ENCODE data around the gene EIF4G3. TPM values are rescaled to one million over a fixed set of nuclear protein-coding genes. Genes with fewer than 3 reads are reported as not detected.
"Not testable (repeated sequence)": the region's sequence is repeated elsewhere in the genome, so short reads cannot be mapped to it uniquely, and the experiment has no call there.

EIF4G3 gene
- total RNA-seq, 1 experiment from 2014 or later, result 22.6 TPM

- no peak for DNase-seq (ENCODE audit: low spot score)
These were observed 297.9 kb downstream of the EIF4G3 start for GRCh38 chr1:20878799-20879198.

- DNase-seq (ENCODE audit: low spot score), result no peak
These were observed 301.3 kb downstream of the EIF4G3 start for GRCh38 chr1:20875198-20875973.

GRCh38 chr1:20873311-20873710 is 303.4 kb downstream of the EIF4G3 start:
- DNase-seq (ENCODE audit: low spot score), result no peak

- DNase-seq (ENCODE audit: low spot score), result peak; percentile 15
These were observed 305.3 kb downstream of the EIF4G3 start for GRCh38 chr1:20871419-20871818.

- DNase-seq (ENCODE audit: low spot score), result no peak
These were observed 306.0 kb downstream of the EIF4G3 start for GRCh38 chr1:20870718-20871117.

- no peak for DNase-seq (ENCODE audit: low spot score)
These were observed 308.4 kb downstream of the EIF4G3 start for GRCh38 chr1:20868263-20868662.

- no peak for DNase-seq (ENCODE audit: low spot score)
These were observed 308.9 kb downstream of the EIF4G3 start for GRCh38 chr1:20867847-20868246.

- peak; percentile 30 for DNase-seq (ENCODE audit: low spot score)
These were observed 309.6 kb downstream of the EIF4G3 start for GRCh38 chr1:20867062-20867461.

GRCh38 chr1:20865001-20865400 is 311.7 kb downstream of the EIF4G3 start:
- no peak for DNase-seq (ENCODE audit: low spot score)

- DNase-seq (ENCODE audit: low spot score), result no peak
These were observed 322.2 kb downstream of the EIF4G3 start for GRCh38 chr1:20854529-20854928.

GRCh38 chr1:20851791-20852190 is 324.9 kb downstream of the EIF4G3 start:
- DNase-seq (ENCODE audit: low spot score), result not testable (repeated sequence)

GRCh38 chr1:20850021-20850420 is 326.7 kb downstream of the EIF4G3 start:
- DNase-seq (ENCODE audit: low spot score), result no peak

GRCh38 chr1:20849100-20849499 is 327.6 kb downstream of the EIF4G3 start:
- DNase-seq (ENCODE audit: low spot score), result no peak

- DNase-seq (ENCODE audit: low spot score), result no peak
These were observed 328.5 kb downstream of the EIF4G3 start for GRCh38 chr1:20848162-20848561.

GRCh38 chr1:20847611-20848080 is 329.1 kb downstream of the EIF4G3 start:
- no peak for DNase-seq (ENCODE audit: low spot score)

GRCh38 chr1:20846461-20847374 is 330.0 kb downstream of the EIF4G3 start:
- DNase-seq (ENCODE audit: low spot score), result no peak

- DNase-seq (ENCODE audit: low spot score), result no peak
These were observed 336.0 kb downstream of the EIF4G3 start for GRCh38 chr1:20840731-20841130.

GRCh38 chr1:20837554-20838192 is 339.0 kb downstream of the EIF4G3 start:
- DNase-seq (ENCODE audit: low spot score), result no peak

- DNase-seq (ENCODE audit: low spot score), result no peak
These were observed 340.5 kb downstream of the EIF4G3 start for GRCh38 chr1:20836230-20836629.

GRCh38 chr1:20834780-20835179 is 341.9 kb downstream of the EIF4G3 start:
- DNase-seq (ENCODE audit: low spot score), result no peak

- no peak for DNase-seq (ENCODE audit: low spot score)
These were observed 342.5 kb downstream of the EIF4G3 start for GRCh38 chr1:20834192-20834591.

GRCh38 chr1:20830378-20830777 is 346.3 kb downstream of the EIF4G3 start:
- no peak for DNase-seq (ENCODE audit: low spot score)

Measured in H4 (cell line).